ENCODE results near the gene GLYATL1B.

GRCh38 chr11:59102259-59102765 is 16.2 kb downstream of the GLYATL1B start:
- TF ChIP-seq CTCF (IDR thresholded peaks at IDR 0.05) (peak; percentile 53), EZH2 (IDR thresholded peaks at IDR 0.05) (no peak)

All from neural progenitor cell (in vitro differentiated cells).